ENCODE measurements around the gene MUC5B.

- TF ChIP-seq CTCF (IDR thresholded peaks at IDR 0.05), result no peak
- no peak for TF ChIP-seq POLR2A (IDR thresholded peaks at IDR 0.05)
Observed at GRCh38 chr11:1234054-1234720, 11.3 kb downstream of the MUC5B start.

All from ovary (tissue), 3 donors.